DND-41 (cell line): ENCODE data around the gene CCNJL.
"Not testable (repeated sequence)": the region's sequence is repeated elsewhere in the genome, so short reads cannot be mapped to it uniquely, and the experiment has no call there.

Experiments
- ATAC-seq: fragments of 200-7000 bp; cut with Tn5 transposase; 3 replicates; pipeline ENCODE4 v1.9.1; 2021; ENCODE audit warnings: low read depth; ENCODE audit not compliant: insufficient read depth
- DNase-seq: peaks from one replicate; pipeline ENCODE4 v3.0.0-alpha.2; 2020
- H2AFZ ChIP-seq: 2 replicates; pipeline ENCODE4 v1.6.0; 2012; ENCODE audit warnings: low read depth, low read length
- H3K27ac ChIP-seq: 2 replicates; pipeline ENCODE4 v1.5.1; 2012; ENCODE audit warnings: low read length, inconsistent platforms
- H3K27me3 ChIP-seq: fragments of 200-600 bp; sonication (generic); 2 replicates; pipeline ENCODE4 v1.6.0; 2012; ENCODE audit warnings: low read length, mild to moderate bottlenecking, inconsistent platforms; ENCODE audit not compliant: insufficient read depth, poor library complexity
- H3K36me3 ChIP-seq: 2 replicates; pipeline ENCODE4 v1.5.1; 2012; ENCODE audit warnings: low read length, inconsistent platforms; ENCODE audit not compliant: insufficient read depth
- H3K4me1 ChIP-seq: 2 replicates; pipeline ENCODE4 v1.5.1; 2012; ENCODE audit warnings: mild to moderate bottlenecking, low read length; ENCODE audit not compliant: insufficient read depth
- H3K4me2 ChIP-seq: 2 replicates; pipeline ENCODE4 v1.6.0; 2012; ENCODE audit warnings: mild to moderate bottlenecking, moderate library complexity, low read length, inconsistent platforms; ENCODE audit not compliant: insufficient read depth
- H3K4me3 ChIP-seq, 2 experiments: fragments of 200-600 bp in 1 of 2; shearing (Covaris generic) in 1 of 2; 2 replicates each; pipeline ENCODE4 v1.5.1; 2012 to 2016; ENCODE audit warnings: inconsistent platforms in 2 of 2, low read length in 2 of 2, mild to moderate bottlenecking in 2 of 2, low read depth in 1 of 2, moderate library complexity in 1 of 2
- H3K79me2 ChIP-seq: 2 replicates; pipeline ENCODE4 v1.6.0; 2012; ENCODE audit warnings: low read length, inconsistent platforms; ENCODE audit not compliant: insufficient read depth
- H3K9ac ChIP-seq: 2 replicates; pipeline ENCODE4 v1.6.0; 2012; ENCODE audit warnings: low read depth, mild to moderate bottlenecking, inconsistent platforms, low read length, moderate library complexity
- H3K9me3 ChIP-seq: 2 replicates; pipeline ENCODE4 v1.5.1; 2012; ENCODE audit warnings: low read length, moderate library complexity, mild to moderate bottlenecking, inconsistent platforms; ENCODE audit not compliant: insufficient read depth, severe bottlenecking
- H4K20me1 ChIP-seq: 2 replicates; pipeline ENCODE4 v1.6.0; 2012; ENCODE audit warnings: low read length; ENCODE audit not compliant: insufficient read depth
- CTCF ChIP-seq: IDR thresholded peaks from 2 replicates; pipeline ENCODE4 v1.5.1; 2012; ENCODE audit warnings: borderline replicate concordance, low read length, moderate library complexity, mild to moderate bottlenecking; ENCODE audit not compliant: poor library complexity, severe bottlenecking; ENCODE audit errors: extremely low read depth
- EZH2 ChIP-seq: IDR thresholded peaks from 3 replicates; pipeline ENCODE4 v1.6.1; 2012; ENCODE audit warnings: borderline replicate concordance, low read depth, mild to moderate bottlenecking, moderate library complexity, low read length, inconsistent platforms; ENCODE audit not compliant: severe bottlenecking

CCNJL gene

DNA sequence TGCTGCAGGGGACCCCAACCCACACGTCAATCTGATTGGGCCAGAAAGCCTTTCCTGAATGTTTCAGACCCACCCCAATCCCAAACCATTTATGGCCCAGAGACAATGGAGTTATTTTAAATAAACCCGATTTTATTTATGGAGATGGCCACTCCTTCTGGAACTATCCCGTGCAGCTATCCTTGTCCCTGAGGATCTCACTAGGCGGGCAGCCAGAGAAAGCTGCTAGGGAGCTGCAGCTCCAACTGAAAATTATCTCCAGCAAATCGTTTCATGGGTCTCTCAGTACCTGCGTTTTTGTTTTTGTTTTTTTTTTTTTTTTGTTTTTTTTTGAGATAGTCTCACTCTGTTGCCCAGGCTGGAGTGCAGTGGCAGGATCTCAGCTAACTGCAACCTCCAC lies 35.1 kb upstream of the CCNJL start:
- H4K20me1 ChIP-seq, result no peaks in the 10 kb centered on the region
- H3K27me3 ChIP-seq, result no peaks in the 10 kb centered on the region
- DNase-seq, result no peak
- no peak overlapping the region for H3K9ac ChIP-seq
- no peaks in the 10 kb centered on the region for H3K36me3 ChIP-seq
- no peaks in the 10 kb centered on the region for H3K79me2 ChIP-seq
- no peak overlapping the region for H3K27ac ChIP-seq
- H3K4me2 ChIP-seq, result no peak overlapping the region
- ATAC-seq, result no peak
- TF ChIP-seq CTCF (no peak), EZH2 (no peak)
- peaks cover 4% of the 10 kb centered on the region; the same call in 1 of the 2 replicates for H3K4me1 ChIP-seq
- no peaks in the 10 kb centered on the region for H3K9me3 ChIP-seq
- H2AFZ ChIP-seq, result no peak overlapping the region
- H3K4me3 ChIP-seq, result no peak overlapping the region

DNA sequence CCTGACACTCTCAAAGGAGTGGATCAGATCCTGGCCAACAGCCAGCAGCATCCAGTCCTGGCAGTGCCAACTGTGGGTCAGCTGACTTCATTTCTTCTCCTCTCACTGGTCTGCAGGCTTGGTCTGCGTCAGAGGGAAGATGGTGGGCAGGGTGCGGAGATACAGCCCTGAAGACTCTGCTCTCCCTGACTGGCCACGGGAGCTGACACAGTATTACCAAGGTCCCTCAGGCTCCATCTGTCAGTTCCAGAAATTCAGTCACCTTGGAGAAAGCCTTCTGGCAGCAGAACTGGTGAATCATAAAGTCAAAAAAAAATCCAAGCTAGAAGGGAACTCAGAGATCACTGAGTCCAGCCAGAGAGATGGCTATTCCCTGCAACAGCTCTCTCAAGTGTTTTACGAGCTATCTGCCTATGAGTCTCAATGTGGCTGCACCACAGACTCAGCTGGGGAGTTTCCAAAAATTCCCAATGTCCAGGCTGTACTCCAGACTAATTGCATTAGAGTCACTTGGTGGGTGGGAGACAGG lies 30.1 kb upstream of the CCNJL start:
- no peaks in the 10 kb centered on the region for H3K9me3 ChIP-seq
- no peaks in the 10 kb centered on the region for H3K27me3 ChIP-seq
- no peak overlapping the region for H3K27ac ChIP-seq
- H3K4me3 ChIP-seq, result no peak overlapping the region
- H2AFZ ChIP-seq, result no peak overlapping the region
- no peak for DNase-seq
- peaks cover 4% of the 10 kb centered on the region; the same call in 1 of the 2 replicates for H3K4me1 ChIP-seq
- no peaks in the 10 kb centered on the region for H3K36me3 ChIP-seq
- H3K4me2 ChIP-seq, result no peak overlapping the region
- H3K79me2 ChIP-seq, result no peaks in the 10 kb centered on the region
- no peak for TF ChIP-seq CTCF
- no peak for TF ChIP-seq EZH2
- no peak overlapping the region for H3K9ac ChIP-seq
- ATAC-seq, result no peak
- H4K20me1 ChIP-seq, result no peaks in the 10 kb centered on the region

GRCh38 chr5:160341309-160341870 lies 29.0 kb upstream of the CCNJL start:
- TF ChIP-seq EZH2 (no peak), CTCF (no peak)
- Histone ChIP-seq H3K36me3 (no peaks in the 10 kb centered on the region), H3K4me1 (peaks cover 4% of the 10 kb centered on the region; the same call in 1 of the 2 replicates), H3K9ac (no peak overlapping the region), H3K9me3 (no peaks in the 10 kb centered on the region), H2AFZ (no peak overlapping the region), H3K27ac (no peak overlapping the region), H3K27me3 (no peaks in the 10 kb centered on the region), H3K4me2 (no peak overlapping the region), H3K4me3 (no peak overlapping the region), H4K20me1 (no peaks in the 10 kb centered on the region), H3K79me2 (no peaks in the 10 kb centered on the region)
- DNase-seq (no peak), ATAC-seq (no peak)

- ATAC-seq, H3K4me1 ChIP-seq, H3K9me3 ChIP-seq, H4K20me1 ChIP-seq, DNase-seq, H3K9ac ChIP-seq, H3K4me3 ChIP-seq, H3K27ac ChIP-seq, H3K79me2 ChIP-seq, H3K4me2 ChIP-seq, H3K36me3 ChIP-seq, H3K27me3 ChIP-seq, H2AFZ ChIP-seq: not testable (repeated sequence)
Measured at GRCh38 chr5:160340513-160340912, 28.1 kb upstream of the CCNJL start.
